ENCODE measurements around the gene SLC17A5. TPM values are rescaled to one million over a fixed set of nuclear protein-coding genes. Genes with fewer than 3 reads are reported as not detected.

Gene SLC17A5
- total RNA-seq, 2 experiments from 2014 or later = 4.2 to 5.0 TPM

- DNase-seq = no peak
- intact Hi-C loops (cut with micrococcal nuclease) = no loop called here
- Mint-ChIP-seq H3K4me3 (no peak overlapping the region), H3K4me1 (ENCODE audit: low read depth) (peaks cover 11% of the 10 kb centered on the region), H3K27ac (no peak overlapping the region), H3K36me3 (ENCODE audit: low read depth) (no peaks in the 10 kb centered on the region), H3K9me3 (no peaks in the 10 kb centered on the region), H3K27me3 (peaks cover 22% of the 10 kb centered on the region)
- no peak for ATAC-seq
- TF ChIP-seq CTCF (IDR thresholded peaks at IDR 0.05) = no peak
- CTCF ChIA-PET = interaction anchor here (1.3 to 3.1 kb wide), 5 partner anchors 9 to 73 kb away, joined by 3 to 16 read pairs (median 4); no protein-coding TSS in a partner anchor
- POLR2A ChIA-PET = no interaction called here
Observed at GRCh38 chr6:73666393-73666792, 12.6 kb upstream of the SLC17A5 start.

- no peak for TF ChIP-seq CTCF (IDR thresholded peaks at IDR 0.05)
- peaks cover 19% of the 10 kb centered on the region for H3K27me3 Mint-ChIP-seq
- H3K9me3 Mint-ChIP-seq = no peaks in the 10 kb centered on the region
- intact Hi-C loops (cut with micrococcal nuclease) = no loop called here
- H3K27ac Mint-ChIP-seq = no peak overlapping the region
- peak; percentile 85 for ATAC-seq
- POLR2A ChIA-PET = no interaction called here
- H3K36me3 Mint-ChIP-seq (ENCODE audit: low read depth) = no peaks in the 10 kb centered on the region
- H3K4me1 Mint-ChIP-seq (ENCODE audit: low read depth) = peaks cover 11% of the 10 kb centered on the region
- CTCF ChIA-PET = interaction anchor here (1.3 to 3.1 kb wide), 4 partner anchors 10 to 73 kb away, joined by 3 to 16 read pairs (median 8); no protein-coding TSS in a partner anchor
- DNase-seq = no peak
- no peak overlapping the region for H3K4me3 Mint-ChIP-seq
Observed at GRCh38 chr6:73665686-73666319, 12.0 kb upstream of the SLC17A5 start.

GRCh38 chr6:73664701-73665100 is 10.9 kb upstream of the SLC17A5 start:
- DNase-seq (no peak), ATAC-seq (no peak)
- Mint-ChIP-seq H3K4me1 (ENCODE audit: low read depth) (peaks cover 11% of the 10 kb centered on the region), H3K9me3 (no peaks in the 10 kb centered on the region), H3K27me3 (peaks cover 11% of the 10 kb centered on the region), H3K36me3 (ENCODE audit: low read depth) (no peaks in the 10 kb centered on the region), H3K4me3 (no peak overlapping the region), H3K27ac (no peak overlapping the region)
- ChIA-PET CTCF (interaction anchor here (2.5 to 3.1 kb wide), 2 partner anchors 11 to 68 kb away, joined by 13 to 16 read pairs; no protein-coding TSS in a partner anchor), POLR2A (no interaction called here)
- TF ChIP-seq CTCF (IDR thresholded peaks at IDR 0.05) = no peak
- intact Hi-C loops (cut with micrococcal nuclease) = no loop called here

GRCh38 chr6:73657201-73657600 is 3.4 kb upstream of the SLC17A5 start:
- ChIA-PET POLR2A (no interaction called here), CTCF (interaction anchor here (0.6 kb wide), 1 partner anchor 19 kb away, joined by 3 read pairs; no protein-coding TSS in a partner anchor)
- ATAC-seq = peak; percentile 14
- Mint-ChIP-seq H3K27me3 (no peaks in the 10 kb centered on the region), H3K27ac (peak overlapping the region; percentile 27), H3K4me3 (no peak overlapping the region), H3K9me3 (no peaks in the 10 kb centered on the region), H3K36me3 (ENCODE audit: low read depth) (no peaks in the 10 kb centered on the region), H3K4me1 (ENCODE audit: low read depth) (peaks cover 24% of the 10 kb centered on the region)
- DNase-seq = peak; percentile 67
- no peak for TF ChIP-seq CTCF (IDR thresholded peaks at IDR 0.05)
- intact Hi-C loops (cut with micrococcal nuclease) = no loop called here

- Mint-ChIP-seq H3K9me3 (no peaks in the 10 kb centered on the region), H3K4me1 (ENCODE audit: low read depth) (peaks cover 28% of the 10 kb centered on the region), H3K4me3 (no peak overlapping the region), H3K27me3 (no peaks in the 10 kb centered on the region), H3K27ac (peak overlapping the region; percentile 27), H3K36me3 (ENCODE audit: low read depth) (no peaks in the 10 kb centered on the region)
- POLR2A ChIA-PET = no interaction called here
- CTCF ChIA-PET = no interaction called here
- intact Hi-C loops (cut with micrococcal nuclease) = no loop called here
- no peak for DNase-seq
- ATAC-seq = no peak
- TF ChIP-seq CTCF (IDR thresholded peaks at IDR 0.05) = no peak
Observed at GRCh38 chr6:73656531-73657145, 2.8 kb upstream of the SLC17A5 start.
